ENCODE results near the gene RPL21.
"Not testable (repeated sequence)": the region's sequence is repeated elsewhere in the genome, so short reads cannot be mapped to it uniquely, and the experiment has no call there.

Gene RPL21

DNA sequence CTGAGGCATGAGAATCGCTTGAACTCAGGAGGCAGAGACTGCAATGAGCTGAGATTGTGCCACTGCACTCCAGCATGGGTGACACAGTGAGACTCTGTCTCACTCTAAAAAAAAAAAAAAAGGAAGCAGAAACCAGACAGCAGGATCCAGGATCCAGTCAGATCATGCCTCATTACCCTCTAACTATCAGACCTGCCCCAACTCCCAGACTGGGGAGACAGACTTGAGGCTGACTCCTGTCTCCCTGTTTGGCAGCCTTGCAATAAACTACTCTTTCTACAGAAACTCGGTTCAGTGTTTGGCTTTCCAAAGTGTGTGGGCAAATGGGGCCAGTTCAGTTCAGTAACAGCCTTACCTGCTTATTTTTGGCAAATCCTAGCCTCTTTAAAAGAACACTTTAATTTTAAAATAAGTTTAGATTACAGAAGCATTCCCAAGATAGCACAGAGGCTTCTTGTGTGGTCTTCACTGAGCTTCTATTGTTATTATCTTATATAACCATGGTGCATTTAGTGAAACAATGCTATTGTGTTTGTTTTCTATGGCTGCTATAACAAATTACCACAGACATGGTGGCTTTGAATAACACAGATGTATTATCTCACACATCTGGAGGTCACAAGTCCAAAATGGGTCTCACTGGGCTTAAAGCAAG, 37.8 kb downstream of the RPL21 start:
- DNase-seq (ENCODE audit: low read depth in 2 of 2), result no peak

DNA sequence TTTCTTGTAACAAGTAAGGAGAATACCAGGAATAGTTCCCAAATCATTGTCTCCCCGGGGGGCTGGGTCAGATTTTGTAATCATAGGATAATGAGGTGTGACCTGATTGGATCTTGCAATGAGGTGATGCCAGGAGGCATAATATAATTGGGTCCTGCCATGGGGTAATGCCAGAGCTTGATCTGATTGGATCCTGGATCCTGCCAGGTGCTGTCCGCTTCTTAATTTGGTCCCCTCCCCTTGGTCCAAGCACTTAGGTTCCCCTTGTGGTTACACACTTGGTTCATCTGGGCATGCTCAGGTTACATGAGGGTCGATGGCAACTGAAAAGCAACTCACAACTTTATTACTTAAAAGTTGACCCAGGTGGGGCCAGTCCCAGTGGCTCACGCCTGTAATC, 39.4 kb downstream of the RPL21 start:
- DNase-seq (ENCODE audit: low read depth in 2 of 2), result no peak

GRCh38 chr13:27291967-27292366, 40.6 kb downstream of the RPL21 start:
- not testable (repeated sequence) for DNase-seq (ENCODE audit: low read depth in 2 of 2)

GRCh38 chr13:27293076-27293691, 41.8 kb downstream of the RPL21 start:
- DNase-seq (ENCODE audit: low read depth in 2 of 2), result no peak

- DNase-seq (ENCODE audit: low read depth in 2 of 2), result no peak
These were observed 42.6 kb downstream of the RPL21 start for GRCh38 chr13:27293873-27294515.

GRCh38 chr13:27295096-27295495, 43.7 kb downstream of the RPL21 start:
- no peak for DNase-seq (ENCODE audit: low read depth in 2 of 2)

- DNase-seq (ENCODE audit: low read depth in 2 of 2), result no peak
These were observed 44.3 kb downstream of the RPL21 start for GRCh38 chr13:27295660-27296059.

GRCh38 chr13:27296496-27296895, 45.1 kb downstream of the RPL21 start:
- DNase-seq (ENCODE audit: low read depth in 2 of 2), result no peak

DNA sequence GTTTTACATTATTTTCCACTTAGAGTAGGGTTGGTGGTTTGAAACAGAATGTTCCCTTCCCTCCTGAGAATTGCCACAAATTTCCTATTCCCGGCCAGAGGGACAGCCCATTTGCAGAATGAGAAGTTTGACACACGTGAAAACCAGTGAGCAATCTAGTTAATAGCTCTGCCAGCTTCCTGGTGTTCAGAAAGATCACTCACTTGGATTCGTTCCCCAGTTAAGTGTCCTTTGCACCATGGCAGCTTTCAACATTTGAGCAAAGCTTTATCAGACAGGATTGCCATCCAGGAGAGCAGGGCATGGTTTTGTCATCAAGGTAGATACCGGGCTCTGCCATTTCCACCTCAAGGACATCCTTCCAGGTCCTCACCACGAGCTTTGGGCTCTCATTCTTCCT, 47.5 kb downstream of the RPL21 start:
- DNase-seq (ENCODE audit: low read depth in 2 of 2), result no peak

- not testable (repeated sequence) for DNase-seq (ENCODE audit: low read depth in 2 of 2)
These were observed 49.0 kb downstream of the RPL21 start for GRCh38 chr13:27300406-27300805.

DNA sequence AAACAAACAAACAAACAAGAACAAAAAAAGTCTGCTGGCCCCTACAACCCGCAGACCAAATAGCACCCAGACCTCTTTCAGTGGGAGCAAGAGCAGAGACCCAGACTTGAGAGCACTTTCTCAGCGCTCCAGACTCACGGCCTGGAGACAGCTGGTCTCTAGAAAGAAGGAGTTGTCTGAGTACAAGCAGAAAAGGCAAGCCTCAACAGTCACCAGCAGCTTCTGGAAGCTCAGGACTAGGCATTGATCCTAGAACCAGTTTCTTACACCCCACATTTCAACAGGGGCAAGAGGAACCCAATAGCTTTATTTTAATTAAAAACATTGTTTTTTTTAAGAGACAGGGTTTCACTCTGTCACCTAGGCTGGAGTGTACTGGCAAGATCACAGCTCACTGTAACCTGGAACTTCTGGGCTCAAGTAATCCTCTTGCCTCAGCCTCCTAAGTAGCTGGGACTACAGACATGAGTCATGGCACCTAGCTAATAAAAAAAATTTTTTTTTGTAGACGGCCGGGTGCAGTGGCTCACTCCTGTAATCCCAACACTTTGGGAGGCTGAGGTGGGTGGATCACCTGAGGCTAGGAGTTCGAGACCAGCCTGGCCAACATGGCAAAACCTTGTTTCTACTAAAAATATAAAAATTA, 49.7 kb downstream of the RPL21 start:
- no peak for DNase-seq (ENCODE audit: low read depth in 2 of 2)

- no peak for DNase-seq (ENCODE audit: low read depth in 2 of 2)
These were observed 51.4 kb downstream of the RPL21 start for GRCh38 chr13:27302643-27303262.

DNA sequence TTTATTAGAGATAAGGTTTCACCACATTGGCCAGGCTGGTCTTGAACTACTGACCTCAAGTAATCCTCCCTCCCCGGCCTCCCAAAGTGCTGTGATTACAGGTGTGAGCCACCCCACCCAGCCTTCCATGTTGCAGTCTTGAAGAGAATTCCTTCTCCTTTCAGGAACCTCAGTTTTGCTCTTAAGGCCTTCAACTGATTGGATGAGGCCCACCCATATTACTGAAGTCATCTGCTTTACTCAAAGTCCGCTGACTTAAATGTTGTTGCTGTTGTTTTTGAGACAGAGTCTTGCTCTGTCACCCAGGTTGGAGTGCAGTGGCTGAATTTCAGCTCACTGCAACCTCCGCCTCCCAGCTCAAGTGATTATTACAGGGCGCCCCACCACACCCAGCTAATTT, 52.7 kb downstream of the RPL21 start:
- DNase-seq (ENCODE audit: low read depth in 2 of 2), result no peak

DNA sequence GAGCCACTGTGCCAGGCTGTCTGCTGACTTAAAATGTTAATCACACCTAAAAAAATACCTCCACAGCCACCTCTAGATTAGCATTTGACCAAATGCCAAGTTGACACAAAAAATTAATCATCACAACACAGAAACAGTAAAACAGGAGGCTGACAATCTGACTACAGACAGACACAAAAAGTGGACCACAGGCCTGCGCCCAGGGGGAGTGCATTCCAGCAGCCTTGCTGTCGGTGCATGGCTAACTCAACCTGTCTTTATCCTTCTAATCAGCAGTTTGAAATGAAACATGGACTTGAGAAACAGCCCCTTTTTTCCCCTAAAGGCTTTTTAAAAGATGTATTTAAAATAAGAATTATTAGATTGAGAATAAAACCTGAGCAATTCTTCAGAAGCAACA, 53.3 kb downstream of the RPL21 start:
- no peak for DNase-seq (ENCODE audit: low read depth in 2 of 2)
